Pancreas (tissue), 10 donors: ENCODE data around the gene MB21D2. TPM values are rescaled to one million over a fixed set of nuclear protein-coding genes. Genes with fewer than 3 reads are reported as not detected.

Experiments used
- ATAC-seq, 4 donors: fragments of 200-7000 bp; cut with Tn5 transposase; one replicate each; pipeline versions ENCODE4 v1.8.0 to v1.9.1; 2020; ENCODE audit warnings: mild to moderate bottlenecking in 4 of 4, moderate library complexity in 4 of 4
- DNase-seq, 6 donors: peaks; one replicate each; pipeline ENCODE4 v3.0.0-alpha.2; 2020
- FAIRE-seq: peaks from 2 replicates; lab custom pipeline; 2012; peaks lifted over from hg19 to GRCh38; lab: Jason Lieb, UNC
- H3K27ac ChIP-seq, 4 donors: fragments of 200-600 bp; sonication (generic); 1 replicate in 3 of 4; 2 replicates in 1 of 4; pipeline versions ENCODE4 v1.5.0 to v1.8.0; 2020
- H3K27me3 ChIP-seq, 4 donors: fragments of 200-600 bp; one replicate each; pipeline ENCODE4 v1.8.0; 2021
- H3K36me3 ChIP-seq, 3 donors: fragments of 200-600 bp; sonication (generic) in 1 of 3; one replicate each; pipeline versions ENCODE4 v1.5.0 to v1.8.0; 2020 to 2021
- H3K4me1 ChIP-seq, 3 donors: fragments of 200-600 bp; one replicate each; pipeline ENCODE4 v1.8.0; 2021
- H3K4me3 ChIP-seq, 4 donors: fragments of 200-600 bp; sonication (generic) in 2 of 4; one replicate each; pipeline versions ENCODE4 v1.5.0 to v1.8.0; 2020 to 2021
- H3K9me3 ChIP-seq, 4 donors: fragments of 200-600 bp; one replicate each; pipeline ENCODE4 v1.8.0; 2021
- CTCF ChIP-seq, 4 donors: fragments of 200-600 bp; sonication (generic) in 3 of 4; IDR thresholded peaks; one replicate each; pipeline versions ENCODE4 v1.5.0 to v1.8.0; 2021; ENCODE audit warnings: antibody characterized with exemption in 4 of 4
- WGBS, 2 donors: extraction: QIAGEN DNeasy Blood & Tissue Kit; methylation state at CpG; one replicate each; pipeline ENCODE4 v1.1.7; 2013; 5-methylcytosine and 5-hydroxymethylcytosine counted together
- intact Hi-C, 3 donors: fragments of 100-400 bp; cut with DNase I; formaldehyde crosslinking; loops; one replicate each; pipeline versions ENCODE4 v1.11.1 to v1.14.2; 2022
- polyA plus RNA-seq, 2 donors: library from polyadenylated mRNA; stranded (reverse); fragments of 200-250 nt; gene quantifications; one replicate each; pipeline ENCODE4 v1.2.3, GENCODE V29; 2013
- total RNA-seq, 6 donors: library from RNA; stranded (reverse); fragmentation: NEBNext Ultra II Directional in 4 of 6; extraction: Animal tissue kit (Norgen Biotek cat#: 25700) in 4 of 6; gene quantifications; one replicate each; pipeline versions ENCODE4 v1.2.1 to v1.2.4, GENCODE V29; 2021 to 2023
- donor health status: healthy with polysubstance abuse.
- donor health status: DM: no; HTN: no; CAD: no; lungs with moderate emphysema.
- donor health status: DM: no; HTN: no; CAD: no.
- donor health status: control.
- donor health status: control.
- donor health status: Bipolar disorder and iron deficiency.
- donor health status: DM: yes; HTN: yes; CAD: no.
- donor health status: DM: no; HTN: no; CAD: no.
- donor health status: DM: no; HTN: no; CAD: no.
- donor health status: DM: yes; HTN: yes; CAD: no.

Gene MB21D2
- total and polyA plus RNA-seq, 8 donors = 0.37 to 2.3 (median 0.94) TPM

DNA sequence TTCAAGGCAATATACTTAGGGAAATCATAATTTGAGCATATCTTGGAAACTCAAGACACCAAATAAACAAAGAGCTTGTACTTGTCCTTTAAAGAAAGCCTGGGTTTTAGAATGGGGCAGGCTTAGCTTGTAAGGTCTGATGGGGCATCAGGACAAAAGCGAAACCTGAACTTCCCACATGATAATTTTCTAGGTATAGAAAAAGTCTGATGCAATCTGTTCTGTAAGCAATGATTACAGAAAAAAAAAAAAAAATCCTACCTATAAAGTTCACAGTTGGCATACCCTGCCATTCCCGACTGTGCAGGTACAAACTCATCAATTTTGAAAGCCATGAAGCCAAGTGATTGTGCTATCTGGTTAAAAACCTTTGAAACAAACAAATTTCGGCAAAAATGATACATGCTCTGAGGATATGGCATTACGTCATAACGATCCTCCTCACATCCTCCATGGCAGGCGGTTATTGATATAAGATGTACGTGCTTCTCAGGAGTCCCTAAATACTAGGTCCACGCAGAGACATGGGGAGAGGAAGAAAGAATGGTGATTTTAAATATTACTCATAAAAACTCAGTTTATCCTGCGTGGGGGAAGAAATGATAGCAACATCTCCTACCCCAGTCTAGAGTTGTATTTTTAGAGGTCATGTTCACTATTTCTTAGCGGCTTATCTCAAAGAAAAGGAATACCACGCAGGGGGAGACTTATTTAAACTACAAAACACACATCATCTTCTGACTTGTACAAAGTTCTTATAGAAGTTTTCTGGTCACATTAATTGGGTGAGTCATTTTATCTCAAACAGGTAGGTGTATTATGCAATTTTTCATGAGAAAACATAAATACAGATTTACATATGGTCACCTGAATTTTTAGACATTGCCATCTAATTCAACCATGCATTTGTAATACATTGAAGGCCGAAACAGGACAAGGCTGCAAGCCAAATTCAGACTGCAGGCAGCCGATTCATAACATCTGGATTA is 27.0 kb downstream of the MB21D2 start:
- H3K4me3 ChIP-seq = no peak overlapping the region
- intact Hi-C loops = no loop called here
- no peak for FAIRE-seq

DNA sequence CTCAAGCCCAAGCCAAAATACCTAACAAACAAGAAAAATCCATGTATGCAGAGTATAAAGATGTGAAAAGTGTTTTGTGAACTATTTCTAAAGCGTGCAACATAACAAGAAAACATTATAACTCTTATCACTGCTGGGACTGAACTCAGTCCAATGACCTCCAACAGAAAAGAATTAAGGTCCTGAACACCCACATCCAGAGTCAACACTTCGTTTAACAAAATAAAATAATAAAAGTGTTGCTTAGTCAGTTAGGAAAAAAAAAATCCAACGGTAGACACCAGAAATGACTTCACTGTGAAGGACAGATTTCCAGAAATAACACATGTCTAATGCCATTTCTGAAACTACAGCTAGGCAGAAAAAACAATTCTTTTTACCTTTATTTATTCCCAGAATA is 28.0 kb downstream of the MB21D2 start:
- TF ChIP-seq CTCF (IDR thresholded peaks at IDR 0.05) = no peak
- WGBS, 2 donors = 47 to 48% methylated on average over 3 of the region's 3 CpGs
- ATAC-seq (no peak), FAIRE-seq (no peak), DNase-seq (no peak)
- H3K36me3 ChIP-seq = no peaks in the 10 kb centered on the region
- H3K9me3 ChIP-seq = no peaks in the 10 kb centered on the region
- H3K27me3 ChIP-seq = no peaks in the 10 kb centered on the region
- no peak overlapping the region for H3K4me3 ChIP-seq
- intact Hi-C loops = no loop called here
- H3K4me1 ChIP-seq = peaks cover 0 to 4% (median 0%) of the 10 kb centered on the region in 3 donors
- H3K27ac ChIP-seq = no peak overlapping the region

More for the DNA sequence above, 27.0 kb downstream of the MB21D2 start:
- no peak for ATAC-seq
- no peaks in the 10 kb centered on the region for H3K9me3 ChIP-seq
- no peaks in the 10 kb centered on the region for H3K36me3 ChIP-seq
- no peak for TF ChIP-seq CTCF (IDR thresholded peaks at IDR 0.05)
- H3K4me1 ChIP-seq = peaks cover 0 to 4% (median 0%) of the 10 kb centered on the region in 3 donors
- no peaks in the 10 kb centered on the region for H3K27me3 ChIP-seq
- DNase-seq = no peak
- no peak overlapping the region for H3K27ac ChIP-seq
- 90 to 93% methylated on average over 13 of the region's 13 CpGs for whole genome bisulfite sequencing, 2 donors

GRCh38 chr3:192888190-192888589 is 29.5 kb downstream of the MB21D2 start:
- WGBS, 2 donors = 82% methylated on average over 5 of the region's 5 CpGs
- ATAC-seq (no peak), FAIRE-seq (no peak), DNase-seq (no peak)
- no peaks in the 10 kb centered on the region for H3K9me3 ChIP-seq
- H3K27me3 ChIP-seq = no peaks in the 10 kb centered on the region
- no peak for TF ChIP-seq CTCF (IDR thresholded peaks at IDR 0.05)
- H3K36me3 ChIP-seq = no peaks in the 10 kb centered on the region
- no peak overlapping the region for H3K27ac ChIP-seq
- intact Hi-C loops = no loop called here
- no peak overlapping the region for H3K4me3 ChIP-seq
- H3K4me1 ChIP-seq = peaks cover 0 to 4% (median 0%) of the 10 kb centered on the region in 3 donors

- no peak for FAIRE-seq
- intact Hi-C loops = no loop called here
- no peaks in the 10 kb centered on the region for H3K9me3 ChIP-seq
- H3K4me1 ChIP-seq = peaks cover 0 to 4% (median 0%) of the 10 kb centered on the region in 3 donors
- no peak for DNase-seq
- ATAC-seq = no peak
- no peaks in the 10 kb centered on the region for H3K36me3 ChIP-seq
- no peaks in the 10 kb centered on the region for H3K27me3 ChIP-seq
- 95% methylated on average over 7 of the region's 7 CpGs for WGBS, 2 donors
- no peak for TF ChIP-seq CTCF (IDR thresholded peaks at IDR 0.05)
- no peak overlapping the region for H3K4me3 ChIP-seq
- H3K27ac ChIP-seq = no peak overlapping the region
These were observed 30.0 kb downstream of the MB21D2 start for GRCh38 chr3:192887701-192888100.

DNA sequence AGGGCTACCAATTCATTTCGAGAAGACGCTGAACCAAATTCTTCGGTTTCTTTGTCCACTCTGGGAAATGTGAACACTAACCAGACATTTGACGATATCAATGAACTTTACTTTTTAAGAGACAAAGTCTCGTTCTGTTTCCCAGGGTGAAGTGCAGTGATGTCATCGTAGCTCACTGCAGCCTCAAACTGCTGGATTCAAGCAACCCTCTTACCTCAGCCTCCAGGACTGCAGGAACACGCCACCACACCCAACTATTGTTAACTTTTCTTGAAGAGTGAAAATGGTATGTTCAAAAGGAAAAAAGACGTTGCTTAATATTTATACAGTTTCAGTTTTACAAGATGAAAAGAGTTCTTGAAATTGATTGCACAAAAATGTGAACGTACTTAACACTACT is 30.6 kb downstream of the MB21D2 start:
- WGBS, 2 donors = 85 to 90% methylated on average over 9 of the region's 9 CpGs
- Histone ChIP-seq H3K9me3 (no peaks in the 10 kb centered on the region), H3K4me3 (no peak overlapping the region), H3K4me1 (peaks cover 0 to 4% (median 0%) of the 10 kb centered on the region in 3 donors), H3K27me3 (no peaks in the 10 kb centered on the region), H3K36me3 (no peaks in the 10 kb centered on the region), H3K27ac (no peak overlapping the region)
- FAIRE-seq (no peak), DNase-seq (no peak), ATAC-seq (no peak)
- TF ChIP-seq CTCF (IDR thresholded peaks at IDR 0.05) = no peak
- intact Hi-C loops = no loop called here
